Esophagus squamous epithelium (tissue), 4 donors: Measurements from ENCODE around the gene QPRT.
"Not testable (repeated sequence)": the region's sequence is repeated elsewhere in the genome, so short reads cannot be mapped to it uniquely, and the experiment has no call there.

Experiments
- CTCF ChIP-seq, 6 experiments: fragments of 450-650 bp in 4 of 6; fragments of 200-600 bp in 2 of 6; sonication (generic) in 2 of 6; IDR thresholded peaks; one replicate each; pipeline ENCODE4 v1.5.1; 2016 to 2019; ENCODE audit warnings: antibody characterized with exemption in 6 of 6, mild to moderate bottlenecking in 4 of 6, moderate library complexity in 4 of 6
- POLR2A ChIP-seq, 4 donors: fragments of 450-650 bp; IDR thresholded peaks; one replicate each; pipeline ENCODE4 v1.6.1; 2017; ENCODE audit warnings: antibody characterized with exemption in 4 of 4, mild to moderate bottlenecking in 4 of 4, moderate library complexity in 3 of 4

- not testable (repeated sequence) for TF ChIP-seq POLR2A, CTCF (IDR thresholded peaks at IDR 0.05)
Observed at GRCh38 chr16:29636368-29636767, 42.6 kb upstream of the QPRT start.
